GM23248 (cell line): Measurements from ENCODE around the gene SP110.

ENCODE experiments used
- EZH2 ChIP-seq: fragments of 200-600 bp; sonication (generic); IDR thresholded peaks from 2 replicates; pipeline ENCODE4 v1.6.1; 2018; ENCODE audit warnings: antibody characterized with exemption, mild to moderate bottlenecking; ENCODE audit not compliant: insufficient read depth, poor library complexity, severe bottlenecking
- EZH2phosphoT487 ChIP-seq: fragments of 200-600 bp; sonication (generic); IDR thresholded peaks from 2 replicates; pipeline ENCODE4 v1.6.1; 2018; ENCODE audit warnings: antibody characterized with exemption, moderate library complexity, mild to moderate bottlenecking, low read depth; ENCODE audit not compliant: insufficient read depth

- TF ChIP-seq EZH2phosphoT487 (no peak), EZH2 (no peak)
These were observed 41.0 kb downstream of the SP110 start for GRCh38 chr2:230178546-230179485.
